Sigmoid colon (tissue), 7 donors: ENCODE data around the gene ADAMTSL2. TPM values are rescaled to one million over a fixed set of nuclear protein-coding genes. Genes with fewer than 3 reads are reported as not detected.

ENCODE experiments used
- DNase-seq: peaks from one replicate; pipeline ENCODE4 v3.0.0-alpha.2; 2019
- H3K27ac ChIP-seq, 4 donors: fragments of 200-600 bp; sonication (generic); one replicate each; pipeline ENCODE4 v1.5.1; 2016 to 2019; ENCODE audit warnings: mild to moderate bottlenecking in 1 of 4
- H3K27me3 ChIP-seq, 3 donors: fragments of 200-600 bp; sonication (generic); one replicate each; pipeline ENCODE4 v1.5.1; 2019; ENCODE audit warnings: mild to moderate bottlenecking in 1 of 3
- H3K36me3 ChIP-seq, 4 donors: fragments of 200-600 bp; sonication (generic); one replicate each; pipeline ENCODE4 v1.5.1; 2016 to 2019
- H3K4me1 ChIP-seq, 4 donors: fragments of 200-600 bp; sonication (generic); one replicate each; pipeline ENCODE4 v1.5.1; 2017 to 2019
- H3K4me3 ChIP-seq, 4 donors: fragments of 200-600 bp; sonication (generic); one replicate each; pipeline ENCODE4 v1.5.1; 2017 to 2019; ENCODE audit warnings: mild to moderate bottlenecking in 2 of 4, moderate library complexity in 1 of 4
- H3K9me3 ChIP-seq, 4 donors: fragments of 200-600 bp in 3 of 4; sonication (generic) in 3 of 4; one replicate each; pipeline versions ENCODE4 v1.5.1 to v1.6.1; 2013 to 2019
- EP300 ChIP-seq, 4 donors: sonication (generic); formaldehyde crosslinking; IDR thresholded peaks; one replicate each; pipeline ENCODE4 v1.6.1; 2017; ENCODE audit warnings: antibody characterized with exemption in 4 of 4
- POLR2A ChIP-seq, 2 donors: fragments of 450-650 bp; IDR thresholded peaks; one replicate each; pipeline ENCODE4 v1.6.1; 2016; ENCODE audit warnings: antibody characterized with exemption in 2 of 2, mild to moderate bottlenecking in 2 of 2, moderate library complexity in 2 of 2
- POLR2AphosphoS5 ChIP-seq, 4 donors: sonication (generic); formaldehyde crosslinking; IDR thresholded peaks; one replicate each; pipeline ENCODE4 v1.6.1; 2017; ENCODE audit warnings: antibody characterized with exemption in 4 of 4
- WGBS, 2 donors: extraction: QIAGEN DNeasy Blood & Tissue Kit; methylation state at CpG; one replicate each; pipeline ENCODE4 v1.1.7; 2013; 5-methylcytosine and 5-hydroxymethylcytosine counted together
- intact Hi-C: fragments of 100-400 bp; cut with DNase I; formaldehyde crosslinking; loops from one replicate; pipeline ENCODE4 v1.15.1; 2023
- polyA plus RNA-seq, 3 donors: library from polyadenylated mRNA; stranded (reverse); fragments of 200-250 nt; gene quantifications; one replicate each; pipeline ENCODE4 v1.2.3, GENCODE V29; 2013
- total RNA-seq, 4 donors: library from RNA; depleted of rRNA; stranded (reverse); fragments of >200 nt; gene quantifications; one replicate each; pipeline ENCODE4 v1.1.0, GENCODE V29; 2016
- TF ChIP-seq, protein P1 (sequence below), 4 experiments: fragments of 450-650 bp in 3 of 4; fragments of 200-600 bp in 1 of 4; IDR thresholded peaks; one replicate each; pipeline ENCODE4 v1.5.1; 2016 to 2019; ENCODE audit warnings: antibody characterized with exemption in 4 of 4, mild to moderate bottlenecking in 3 of 4, moderate library complexity in 2 of 4
- donor health status: healthy with polysubstance abuse.
- donor health status: Bipolar disorder and iron deficiency.
- donor health status: healthy.

The ADAMTSL2 gene
- 1 to 10 TPM in 2 of 4 donors, under 1 TPM in 2; 0.33 to 4.2 (median 0.94) TPM for total RNA-seq
- 1 to 10 TPM in 1 of 3 donors, under 1 TPM in 2; 0.46 to 1.8 (median 0.60) TPM for polyA plus RNA-seq

DNA sequence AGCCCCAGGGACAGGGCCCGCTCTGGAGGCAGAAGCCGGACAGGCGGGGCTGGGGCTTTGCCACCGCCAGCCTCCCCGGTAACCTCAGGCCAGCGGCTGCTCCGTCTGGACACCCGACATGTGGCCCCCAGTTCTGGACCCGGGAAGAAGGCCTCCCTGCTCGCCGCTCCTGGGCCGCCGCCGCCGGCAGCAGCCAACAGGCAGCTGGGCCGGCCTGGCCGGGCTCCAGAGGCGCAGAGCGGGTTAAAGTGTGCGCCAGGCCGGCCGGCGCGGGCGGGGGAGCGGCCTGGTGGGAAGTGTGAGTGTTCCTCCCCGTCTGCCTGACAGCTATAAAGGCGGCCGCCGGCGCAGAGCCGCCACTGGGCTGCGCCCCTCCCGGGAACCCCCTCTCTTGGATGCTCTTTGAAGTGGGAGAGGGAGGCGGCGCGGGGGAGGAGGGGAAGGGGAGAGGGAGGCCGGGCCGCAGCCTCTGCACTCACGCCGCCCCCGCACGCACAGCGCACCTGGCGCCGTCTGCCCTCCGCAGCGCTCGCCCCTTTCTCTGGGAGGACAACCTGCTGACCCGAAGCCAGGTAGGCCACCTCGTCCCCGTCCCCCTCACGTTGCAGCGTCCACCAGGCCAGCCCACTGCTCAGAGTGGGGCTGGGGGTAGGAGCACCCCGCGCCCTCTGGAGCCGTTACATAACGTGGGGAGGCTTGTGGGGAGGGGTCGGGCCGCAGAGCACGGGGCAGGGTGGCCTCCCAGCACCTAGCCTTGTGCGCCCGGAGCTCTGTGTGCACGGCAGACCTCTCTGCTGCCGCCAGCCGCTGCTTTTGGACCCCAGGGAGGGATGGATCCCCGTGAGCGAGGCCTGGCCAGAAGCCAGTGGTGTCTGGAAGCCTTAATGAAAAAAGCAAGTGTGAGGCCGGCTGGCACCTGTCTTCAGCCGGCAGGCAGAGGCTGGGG lies at the start of gene ADAMTSL2:
ADAMTSL2 (plus strand) TSS at position 359 of the 946 bp plus-strand sequence. CDS start 2,009 bp downstream, outside the sequence.
- TF ChIP-seq, protein P1, sequence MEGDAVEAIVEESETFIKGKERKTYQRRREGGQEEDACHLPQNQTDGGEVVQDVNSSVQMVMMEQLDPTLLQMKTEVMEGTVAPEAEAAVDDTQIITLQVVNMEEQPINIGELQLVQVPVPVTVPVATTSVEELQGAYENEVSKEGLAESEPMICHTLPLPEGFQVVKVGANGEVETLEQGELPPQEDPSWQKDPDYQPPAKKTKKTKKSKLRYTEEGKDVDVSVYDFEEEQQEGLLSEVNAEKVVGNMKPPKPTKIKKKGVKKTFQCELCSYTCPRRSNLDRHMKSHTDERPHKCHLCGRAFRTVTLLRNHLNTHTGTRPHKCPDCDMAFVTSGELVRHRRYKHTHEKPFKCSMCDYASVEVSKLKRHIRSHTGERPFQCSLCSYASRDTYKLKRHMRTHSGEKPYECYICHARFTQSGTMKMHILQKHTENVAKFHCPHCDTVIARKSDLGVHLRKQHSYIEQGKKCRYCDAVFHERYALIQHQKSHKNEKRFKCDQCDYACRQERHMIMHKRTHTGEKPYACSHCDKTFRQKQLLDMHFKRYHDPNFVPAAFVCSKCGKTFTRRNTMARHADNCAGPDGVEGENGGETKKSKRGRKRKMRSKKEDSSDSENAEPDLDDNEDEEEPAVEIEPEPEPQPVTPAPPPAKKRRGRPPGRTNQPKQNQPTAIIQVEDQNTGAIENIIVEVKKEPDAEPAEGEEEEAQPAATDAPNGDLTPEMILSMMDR (IDR thresholded peaks at IDR 0.05) = no peak
- peak in 1 of 4 donors; percentile 35 for TF ChIP-seq POLR2AphosphoS5 (IDR thresholded peaks at IDR 0.05)
- H3K4me1 ChIP-seq = peaks cover 0 to 47% (median 30%) of the 10 kb centered on the region in 4 donors
- peak within 1 kb of the TSS; percentile 31 to 57 (median 48) for H3K4me3 ChIP-seq
- H3K36me3 ChIP-seq = no peaks in the 10 kb centered on the region
- WGBS, 2 donors = 2 to 4% methylated on average over 70 of the region's 70 CpGs
- H3K27me3 ChIP-seq = no peaks in the 10 kb centered on the region
- intact Hi-C loops = loop anchor here (2.0 to 5.0 kb wide), 2 partner anchors 53 to 460 kb away; no protein-coding TSS in a partner anchor
- no peaks in the 10 kb centered on the region for H3K9me3 ChIP-seq
- H3K27ac ChIP-seq = peak within 1 kb of the TSS; percentile 61 to 70 (median 66)
- DNase-seq = peak; percentile 87

DNA sequence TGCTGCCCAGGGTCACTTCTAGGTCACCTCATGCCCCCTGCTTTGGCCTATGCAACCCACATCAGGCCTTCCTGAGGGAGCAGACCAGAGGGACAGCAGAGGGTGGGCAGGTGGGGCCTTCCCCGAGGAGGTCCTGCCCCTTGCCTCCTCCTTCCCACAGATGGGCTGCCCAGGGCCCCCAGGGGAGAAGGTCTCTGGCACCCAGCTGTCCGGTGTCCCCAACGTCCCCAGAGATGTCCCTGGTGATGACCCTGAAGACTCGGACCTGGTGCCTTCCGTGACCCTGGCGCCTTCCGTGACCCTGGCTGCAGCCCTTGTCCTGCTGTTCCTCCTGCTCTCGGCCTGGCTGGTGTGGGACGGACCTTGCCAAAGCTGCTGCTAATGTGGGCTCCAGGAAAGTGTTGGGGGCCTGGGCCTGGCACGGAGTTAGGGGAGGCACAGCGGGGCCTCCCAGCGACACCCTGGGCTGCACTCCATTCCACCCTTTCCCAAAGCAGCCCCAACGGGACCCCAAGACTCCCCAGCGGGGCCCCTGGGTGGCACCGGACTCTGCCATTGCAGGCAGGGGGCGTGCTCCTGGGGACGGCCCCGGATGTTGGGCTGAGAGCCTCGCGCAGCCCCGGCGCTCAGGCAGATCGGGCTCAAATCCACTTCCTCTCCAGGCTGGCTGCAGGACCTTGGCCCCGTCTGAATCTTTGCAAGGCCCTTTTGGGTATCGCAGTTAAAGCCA lies 48.8 kb upstream of the ADAMTSL2 start:
- H3K4me3 ChIP-seq = no peak overlapping the region
- 48 to 59% methylated on average over 25 of the region's 25 CpGs for WGBS, 2 donors
- TF ChIP-seq POLR2A (IDR thresholded peaks at IDR 0.05) (no peak), EP300 (IDR thresholded peaks at IDR 0.05) (no peak), POLR2AphosphoS5 (IDR thresholded peaks at IDR 0.05) (no peak)
- TF ChIP-seq, protein P1 (IDR thresholded peaks at IDR 0.05) = no peak
- H3K27ac ChIP-seq = no peak overlapping the region
- no peak for DNase-seq
- no peaks in the 10 kb centered on the region for H3K4me1 ChIP-seq
- H3K9me3 ChIP-seq = no peaks in the 10 kb centered on the region
- H3K36me3 ChIP-seq = no peaks in the 10 kb centered on the region
- H3K27me3 ChIP-seq = peaks cover 0 to 16% (median 0%) of the 10 kb centered on the region in 3 donors
- intact Hi-C loops = loop anchor here (1.0 kb wide), 2 partner anchors 78 to 299 kb away; no protein-coding TSS in a partner anchor

DNA sequence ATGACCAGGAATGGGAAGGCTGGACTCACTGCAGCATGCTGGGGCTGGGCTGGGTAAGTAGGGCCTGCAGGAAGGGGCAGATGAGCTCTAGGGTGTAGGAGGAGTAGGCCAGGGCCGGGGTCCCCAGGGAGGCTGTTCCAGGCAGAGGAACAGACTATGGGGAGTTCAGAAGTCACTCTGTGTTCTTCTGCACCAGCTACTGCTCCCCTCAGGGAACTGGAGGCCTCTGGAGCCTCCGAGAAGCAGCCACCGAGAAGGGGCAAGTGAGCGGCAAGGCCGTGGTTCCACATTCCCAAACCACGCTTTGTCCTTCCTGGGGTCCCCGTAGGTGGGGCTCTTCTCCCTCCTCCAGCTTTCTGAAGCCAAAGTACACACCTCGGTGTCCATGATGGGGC lies 47.2 kb upstream of the ADAMTSL2 start:
- Histone ChIP-seq H3K36me3 (no peaks in the 10 kb centered on the region), H3K4me3 (no peak overlapping the region), H3K4me1 (no peaks in the 10 kb centered on the region), H3K9me3 (no peaks in the 10 kb centered on the region), H3K27me3 (peaks cover 0 to 16% (median 0%) of the 10 kb centered on the region in 3 donors), H3K27ac (peak overlapping the region in 1 of 4 donors; percentile 27)
- no peak for DNase-seq
- intact Hi-C loops = no loop called here
- TF ChIP-seq POLR2A (IDR thresholded peaks at IDR 0.05) (no peak), EP300 (IDR thresholded peaks at IDR 0.05) (no peak), POLR2AphosphoS5 (IDR thresholded peaks at IDR 0.05) (no peak)
- TF ChIP-seq, protein P1 (IDR thresholded peaks at IDR 0.05) = no peak
- WGBS, 2 donors = 88 to 92% methylated on average over 8 of the region's 8 CpGs

DNA sequence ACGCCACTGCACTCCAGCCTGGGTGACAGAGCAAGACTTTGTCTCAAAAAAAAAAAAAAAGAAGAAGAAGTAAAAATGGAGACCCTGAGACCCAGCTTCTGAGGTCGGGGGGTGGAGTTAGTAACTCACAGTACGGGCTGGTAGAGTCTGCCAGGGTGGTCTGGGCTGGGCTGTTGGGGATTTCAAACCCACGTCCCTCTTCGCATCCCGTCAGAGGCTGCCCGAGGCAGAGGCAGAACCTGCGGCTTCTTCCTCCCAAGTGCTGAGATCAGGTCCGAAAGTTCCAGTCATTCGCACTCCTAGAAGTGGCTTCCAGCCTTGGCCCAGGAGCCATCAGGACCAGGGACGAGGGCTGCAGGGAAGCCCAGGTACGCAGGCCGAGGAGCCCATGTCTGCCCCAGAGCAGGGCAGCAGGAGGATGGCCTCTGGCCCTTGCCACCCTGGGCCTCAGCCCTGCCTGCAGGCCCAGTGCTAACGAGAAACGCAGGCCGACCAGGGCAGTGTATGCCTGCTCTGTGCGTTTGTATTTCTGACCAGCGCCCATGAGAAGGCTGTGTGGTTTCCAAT lies 45.7 kb upstream of the ADAMTSL2 start:
- peaks cover 0 to 16% (median 0%) of the 10 kb centered on the region in 3 donors for H3K27me3 ChIP-seq
- H3K9me3 ChIP-seq = no peaks in the 10 kb centered on the region
- no peak overlapping the region for H3K4me3 ChIP-seq
- TF ChIP-seq POLR2AphosphoS5 (IDR thresholded peaks at IDR 0.05) (no peak), EP300 (IDR thresholded peaks at IDR 0.05) (no peak), POLR2A (IDR thresholded peaks at IDR 0.05) (no peak)
- TF ChIP-seq, protein P1 (IDR thresholded peaks at IDR 0.05) = no peak
- H3K36me3 ChIP-seq = no peaks in the 10 kb centered on the region
- DNase-seq = no peak
- no peak overlapping the region for H3K27ac ChIP-seq
- 89 to 90% methylated on average over 18 of the region's 18 CpGs for WGBS, 2 donors
- no peaks in the 10 kb centered on the region for H3K4me1 ChIP-seq
- intact Hi-C loops = no loop called here
